ENCODE results near the gene IL15.

- no peak for TF ChIP-seq CTCF (IDR thresholded peaks at IDR 0.05; ENCODE audit: low read depth, low read length, missing input control)
- no peak for TF ChIP-seq YY1 (IDR thresholded peaks at IDR 0.05)
- no peak for TF ChIP-seq GABPA (IDR thresholded peaks at IDR 0.05 in 1 of 2, conservative IDR thresholded peaks at IDR 0.05 in 1 of 2)
- no peak for TF ChIP-seq HNF4A (conservative IDR thresholded peaks at IDR 0.05)
- TF ChIP-seq RAD21 (IDR thresholded peaks at IDR 0.05): no peak
- TF ChIP-seq REST (IDR thresholded peaks at IDR 0.05): no peak
Measured at GRCh38 chr4:141739636-141740035, 103.3 kb downstream of the IL15 start.
